Type B pancreatic cell (in vitro differentiated cells): ENCODE measurements around the gene KCNAB1. TPM values are rescaled to one million over a fixed set of nuclear protein-coding genes. Genes with fewer than 3 reads are reported as not detected.

Source experiments
- DNase-seq: peaks from one replicate; pipeline ENCODE4 v3.0.0; 2021; ENCODE audit warnings: mixed read lengths; ENCODE audit not compliant: unreplicated experiment; ENCODE audit errors: extremely low spot score
- H3K27ac Mint-ChIP-seq: 2 replicates; pipeline ENCODE4 v1.8.0; 2021; ENCODE audit warnings: mild to moderate bottlenecking, mixed read lengths
- H3K27me3 Mint-ChIP-seq: 2 replicates; pipeline ENCODE4 v1.8.0; 2021; ENCODE audit warnings: mixed read lengths
- H3K36me3 Mint-ChIP-seq: 2 replicates; pipeline ENCODE4 v1.8.0; 2021; ENCODE audit warnings: mixed read lengths
- H3K4me1 Mint-ChIP-seq: one replicate; pipeline ENCODE4 v1.8.0; 2021; ENCODE audit warnings: mixed read lengths; ENCODE audit not compliant: unreplicated experiment
- H3K4me3 Mint-ChIP-seq: 2 replicates; pipeline ENCODE4 v1.8.0; 2021; ENCODE audit warnings: mild to moderate bottlenecking, mixed read lengths
- H3K9me3 Mint-ChIP-seq: 2 replicates; pipeline ENCODE4 v1.8.0; 2021; ENCODE audit warnings: mixed read lengths
- CTCF ChIP-seq: fragments of 200-600 bp; sonication (generic); conservative IDR thresholded peaks from 2 replicates; pipeline ENCODE4 v1.5.0; 2021; ENCODE audit warnings: antibody characterized with exemption, mild to moderate bottlenecking
- total RNA-seq: library from RNA; stranded (reverse); gene quantifications from 2 replicates; pipeline ENCODE4 v1.2.1, GENCODE V29; 2021; ENCODE audit warnings: low replicate concordance

The KCNAB1 gene
- total RNA-seq, 1 donor from 2014 or later: 6.1 TPM

DNA sequence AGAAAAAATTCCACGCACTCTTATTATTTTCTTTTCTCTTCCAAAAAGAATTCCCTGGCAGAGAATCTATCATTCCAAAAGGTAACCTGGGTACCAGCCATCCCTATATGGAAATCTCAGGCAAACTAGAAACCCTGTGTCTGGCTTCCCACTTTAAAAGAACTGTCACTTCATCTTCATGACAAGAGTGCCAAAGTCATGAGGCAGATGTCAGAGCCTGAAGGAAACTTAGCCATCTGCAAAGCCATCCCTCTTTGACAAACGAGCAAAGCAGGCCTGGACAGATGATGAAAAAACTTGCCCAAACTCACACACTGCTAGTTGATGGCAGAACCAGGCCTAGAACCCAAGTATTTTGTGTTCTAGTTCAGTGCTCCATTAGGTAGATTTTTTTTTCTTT lies 418.7 kb downstream of the KCNAB1 start:
- Mint-ChIP-seq H3K27ac (no peak overlapping the region), H3K27me3 (no peaks in the 10 kb centered on the region), H3K36me3 (peaks cover 10% of the 10 kb centered on the region), H3K9me3 (no peaks in the 10 kb centered on the region), H3K4me1 (peaks cover 20% of the 10 kb centered on the region), H3K4me3 (no peak overlapping the region)
- TF ChIP-seq CTCF: no peak
- DNase-seq: no peak

GRCh38 chr3:156539802-156540201 lies 419.4 kb downstream of the KCNAB1 start:
- no peak for TF ChIP-seq CTCF
- Mint-ChIP-seq H3K27ac (no peak overlapping the region), H3K27me3 (no peaks in the 10 kb centered on the region), H3K4me1 (peaks cover 20% of the 10 kb centered on the region), H3K9me3 (no peaks in the 10 kb centered on the region), H3K4me3 (no peak overlapping the region), H3K36me3 (peaks cover 16% of the 10 kb centered on the region)
- no peak for DNase-seq

- DNase-seq: no peak
- Mint-ChIP-seq H3K9me3 (no peaks in the 10 kb centered on the region), H3K27me3 (no peaks in the 10 kb centered on the region), H3K36me3 (peaks cover 33% of the 10 kb centered on the region), H3K27ac (no peak overlapping the region), H3K4me3 (no peak overlapping the region), H3K4me1 (peaks cover 8% of the 10 kb centered on the region)
- TF ChIP-seq CTCF: no peak
Observed at GRCh38 chr3:156542101-156543042, 422.0 kb downstream of the KCNAB1 start.

DNA sequence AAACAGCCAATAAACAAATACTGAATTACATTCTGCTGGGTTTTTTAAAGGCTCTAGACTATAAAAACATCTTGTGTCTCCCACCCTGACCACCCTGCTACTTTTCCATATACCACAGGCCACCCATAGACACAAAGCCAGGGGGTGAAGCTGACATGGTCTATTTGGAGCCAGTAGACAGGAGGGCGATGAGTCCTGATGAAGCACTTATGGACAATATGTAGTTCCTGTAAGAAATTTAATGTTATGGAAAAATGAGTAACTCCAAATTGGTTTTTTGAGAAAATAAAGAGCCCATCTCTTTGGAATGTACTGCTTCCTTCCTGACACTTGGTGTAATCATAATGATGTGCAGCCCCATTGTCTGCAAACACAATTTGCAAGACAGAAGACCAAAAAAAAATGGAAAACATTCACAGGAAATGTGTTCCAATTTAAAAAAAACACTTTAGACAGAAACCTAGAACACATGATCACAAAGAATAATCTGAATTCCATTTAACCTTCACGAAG lies 422.7 kb downstream of the KCNAB1 start:
- Mint-ChIP-seq H3K4me1 (peaks cover 8% of the 10 kb centered on the region), H3K36me3 (peaks cover 37% of the 10 kb centered on the region), H3K4me3 (no peak overlapping the region), H3K27me3 (no peaks in the 10 kb centered on the region), H3K27ac (no peak overlapping the region), H3K9me3 (no peaks in the 10 kb centered on the region)
- no peak for TF ChIP-seq CTCF
- no peak for DNase-seq

GRCh38 chr3:156547637-156548036 lies 427.3 kb downstream of the KCNAB1 start:
- TF ChIP-seq CTCF: no peak
- Mint-ChIP-seq H3K4me1 (peaks cover 29% of the 10 kb centered on the region), H3K27me3 (no peaks in the 10 kb centered on the region), H3K4me3 (no peak overlapping the region), H3K36me3 (peaks cover 63% of the 10 kb centered on the region), H3K27ac (no peak overlapping the region), H3K9me3 (no peaks in the 10 kb centered on the region)
- no peak for DNase-seq
